ENCODE data around the gene PRDM16. TPM values are rescaled to one million over a fixed set of nuclear protein-coding genes. Genes with fewer than 3 reads are reported as not detected.
A peak's percentile ranks its signal among the peaks of the same experiment; 100 is the strongest.

Gene PRDM16
- total and polyA plus RNA-seq, 2 of the 13 experiments (the other 11 are each of a cell fraction or from before 2014, with no cell fraction given) = 0.15 to 0.81 TPM

DNA sequence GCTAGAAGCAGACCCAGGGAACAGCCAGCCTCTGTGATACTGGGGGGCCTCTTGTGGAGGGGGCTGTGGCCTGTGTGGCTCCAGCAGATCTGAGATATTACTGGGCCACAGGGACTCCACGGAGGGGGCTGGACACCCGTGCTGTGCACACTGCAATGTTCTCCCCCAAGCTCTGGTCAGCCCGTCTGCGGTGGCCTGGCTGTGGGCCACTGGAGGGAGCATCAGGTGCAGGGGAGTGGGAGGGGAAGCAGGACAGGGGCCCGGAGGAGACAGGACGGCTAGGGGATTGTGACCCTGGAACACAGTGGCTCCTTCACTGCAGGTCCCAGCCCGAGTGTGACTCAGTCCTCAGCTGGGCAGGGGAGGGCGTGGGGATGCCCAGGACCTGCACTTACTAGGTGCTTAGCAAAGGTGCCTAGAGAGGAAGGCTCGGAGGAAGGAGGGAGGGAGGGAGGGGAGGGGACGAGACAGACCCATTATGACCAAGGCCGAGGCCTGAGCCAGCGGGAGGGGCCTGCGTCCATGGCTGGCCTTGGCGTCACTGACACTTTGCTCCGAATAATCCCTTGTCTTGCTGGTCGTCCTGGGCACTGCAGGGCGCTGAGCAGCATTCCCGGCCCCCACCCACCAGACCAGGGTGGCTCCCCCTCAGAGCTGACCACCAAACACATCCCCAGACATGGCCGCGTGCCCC is 44.2 kb downstream of the PRDM16 start:
- POLR2A ChIA-PET = no interaction called here
- TF ChIP-seq ATAD3A (CRISPR knock-in tag; IDR thresholded peaks at IDR 0.05) (no peak), SNAI1 (CRISPR knock-in tag; IDR thresholded peaks at IDR 0.05; ENCODE audit: borderline replicate concordance) (no peak), PCBP1 (IDR thresholded peaks at IDR 0.05; ENCODE audit: borderline replicate concordance, low read depth, low read length) (0 out of 2 replicates have a peak, but pooled peaks have one; percentile 15), ZSCAN9 (CRISPR knock-in tag; IDR thresholded peaks at IDR 0.05; ENCODE audit: borderline replicate concordance) (no peak), ZNF570 (CRISPR knock-in tag; IDR thresholded peaks at IDR 0.05; ENCODE audit: borderline replicate concordance) (no peak), ZNF460 (CRISPR knock-in tag; IDR thresholded peaks at IDR 0.05; ENCODE audit: borderline replicate concordance) (no peak), SIN3A (IDR thresholded peaks at IDR 0.05; ENCODE audit: borderline replicate concordance, low read depth, low read length) (no peak), FOSL2 (CRISPR knock-in tag; IDR thresholded peaks at IDR 0.05) (0 out of 2 replicates have a peak, but pooled peaks have one; percentile 13), ZBTB7A (CRISPR knock-in tag; IDR thresholded peaks at IDR 0.05) (0 out of 2 replicates have a peak, but pooled peaks have one; percentile 23)
- TF ChIP-seq, protein P1, sequence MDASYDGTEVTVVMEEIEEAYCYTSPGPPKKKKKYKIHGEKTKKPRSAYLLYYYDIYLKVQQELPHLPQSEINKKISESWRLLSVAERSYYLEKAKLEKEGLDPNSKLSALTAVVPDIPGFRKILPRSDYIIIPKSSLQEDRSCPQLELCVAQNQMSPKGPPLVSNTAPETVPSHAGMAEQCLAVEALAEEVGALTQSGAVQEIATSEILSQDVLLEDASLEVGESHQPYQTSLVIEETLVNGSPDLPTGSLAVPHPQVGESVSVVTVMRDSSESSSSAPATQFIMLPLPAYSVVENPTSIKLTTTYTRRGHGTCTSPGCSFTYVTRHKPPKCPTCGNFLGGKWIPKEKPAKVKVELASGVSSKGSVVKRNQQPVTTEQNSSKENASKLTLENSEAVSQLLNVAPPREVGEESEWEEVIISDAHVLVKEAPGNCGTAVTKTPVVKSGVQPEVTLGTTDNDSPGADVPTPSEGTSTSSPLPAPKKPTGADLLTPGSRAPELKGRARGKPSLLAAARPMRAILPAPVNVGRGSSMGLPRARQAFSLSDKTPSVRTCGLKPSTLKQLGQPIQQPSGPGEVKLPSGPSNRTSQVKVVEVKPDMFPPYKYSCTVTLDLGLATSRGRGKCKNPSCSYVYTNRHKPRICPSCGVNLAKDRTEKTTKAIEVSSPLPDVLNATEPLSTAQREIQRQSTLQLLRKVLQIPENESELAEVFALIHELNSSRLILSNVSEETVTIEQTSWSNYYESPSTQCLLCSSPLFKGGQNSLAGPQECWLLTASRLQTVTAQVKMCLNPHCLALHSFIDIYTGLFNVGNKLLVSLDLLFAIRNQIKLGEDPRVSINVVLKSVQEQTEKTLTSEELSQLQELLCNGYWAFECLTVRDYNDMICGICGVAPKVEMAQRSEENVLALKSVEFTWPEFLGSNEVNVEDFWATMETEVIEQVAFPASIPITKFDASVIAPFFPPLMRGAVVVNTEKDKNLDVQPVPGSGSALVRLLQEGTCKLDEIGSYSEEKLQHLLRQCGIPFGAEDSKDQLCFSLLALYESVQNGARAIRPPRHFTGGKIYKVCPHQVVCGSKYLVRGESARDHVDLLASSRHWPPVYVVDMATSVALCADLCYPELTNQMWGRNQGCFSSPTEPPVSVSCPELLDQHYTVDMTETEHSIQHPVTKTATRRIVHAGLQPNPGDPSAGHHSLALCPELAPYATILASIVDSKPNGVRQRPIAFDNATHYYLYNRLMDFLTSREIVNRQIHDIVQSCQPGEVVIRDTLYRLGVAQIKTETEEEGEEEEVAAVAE (CRISPR knock-in tag; IDR thresholded peaks at IDR 0.05; ENCODE audit: borderline replicate concordance) = no peak
- TF ChIP-seq, protein P2, sequence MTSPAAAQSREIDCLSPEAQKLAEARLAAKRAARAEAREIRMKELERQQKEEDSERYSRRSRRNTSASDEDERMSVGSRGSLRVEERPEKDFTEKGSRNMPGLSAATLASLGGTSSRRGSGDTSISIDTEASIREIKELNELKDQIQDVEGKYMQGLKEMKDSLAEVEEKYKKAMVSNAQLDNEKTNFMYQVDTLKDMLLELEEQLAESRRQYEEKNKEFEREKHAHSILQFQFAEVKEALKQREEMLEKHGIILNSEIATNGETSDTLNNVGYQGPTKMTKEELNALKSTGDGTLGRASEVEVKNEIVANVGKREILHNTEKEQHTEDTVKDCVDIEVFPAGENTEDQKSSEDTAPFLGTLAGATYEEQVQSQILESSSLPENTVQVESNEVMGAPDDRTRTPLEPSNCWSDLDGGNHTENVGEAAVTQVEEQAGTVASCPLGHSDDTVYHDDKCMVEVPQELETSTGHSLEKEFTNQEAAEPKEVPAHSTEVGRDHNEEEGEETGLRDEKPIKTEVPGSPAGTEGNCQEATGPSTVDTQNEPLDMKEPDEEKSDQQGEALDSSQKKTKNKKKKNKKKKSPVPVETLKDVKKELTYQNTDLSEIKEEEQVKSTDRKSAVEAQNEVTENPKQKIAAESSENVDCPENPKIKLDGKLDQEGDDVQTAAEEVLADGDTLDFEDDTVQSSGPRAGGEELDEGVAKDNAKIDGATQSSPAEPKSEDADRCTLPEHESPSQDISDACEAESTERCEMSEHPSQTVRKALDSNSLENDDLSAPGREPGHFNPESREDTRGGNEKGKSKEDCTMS (CRISPR knock-in tag; conservative IDR thresholded peaks at IDR 0.05) = no peak
- TF ChIP-seq, protein P3, sequence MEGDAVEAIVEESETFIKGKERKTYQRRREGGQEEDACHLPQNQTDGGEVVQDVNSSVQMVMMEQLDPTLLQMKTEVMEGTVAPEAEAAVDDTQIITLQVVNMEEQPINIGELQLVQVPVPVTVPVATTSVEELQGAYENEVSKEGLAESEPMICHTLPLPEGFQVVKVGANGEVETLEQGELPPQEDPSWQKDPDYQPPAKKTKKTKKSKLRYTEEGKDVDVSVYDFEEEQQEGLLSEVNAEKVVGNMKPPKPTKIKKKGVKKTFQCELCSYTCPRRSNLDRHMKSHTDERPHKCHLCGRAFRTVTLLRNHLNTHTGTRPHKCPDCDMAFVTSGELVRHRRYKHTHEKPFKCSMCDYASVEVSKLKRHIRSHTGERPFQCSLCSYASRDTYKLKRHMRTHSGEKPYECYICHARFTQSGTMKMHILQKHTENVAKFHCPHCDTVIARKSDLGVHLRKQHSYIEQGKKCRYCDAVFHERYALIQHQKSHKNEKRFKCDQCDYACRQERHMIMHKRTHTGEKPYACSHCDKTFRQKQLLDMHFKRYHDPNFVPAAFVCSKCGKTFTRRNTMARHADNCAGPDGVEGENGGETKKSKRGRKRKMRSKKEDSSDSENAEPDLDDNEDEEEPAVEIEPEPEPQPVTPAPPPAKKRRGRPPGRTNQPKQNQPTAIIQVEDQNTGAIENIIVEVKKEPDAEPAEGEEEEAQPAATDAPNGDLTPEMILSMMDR (CRISPR knock-in tag; IDR thresholded peaks at IDR 0.05) = peak; percentile 61

More for the DNA sequence above, 44.2 kb downstream of the PRDM16 start:
- 37% methylated on average over 12 of the region's 20 CpGs for WGBS (ENCODE audit: low lambda C conversion rate)
- DNase-seq (ENCODE audit: low spot score) = no peak
- Histone ChIP-seq H3K4me1 (ENCODE audit: insufficient read depth, low read length) (peaks cover 43% of the 10 kb centered on the region), H3K27me3 (ENCODE audit: control insufficient read depth in 1 of 2, insufficient read depth in 2 of 2, low read length in 2 of 2) (no peaks in the 10 kb centered on the region; a peak in 2 of 5 replicates), H3K36me3 (replicated peaks in 1 of 2; ENCODE audit: control insufficient read depth in 1 of 2, insufficient read depth in 2 of 2, low read length in 2 of 2) (no peaks in the 10 kb centered on the region), H3K27ac (ENCODE audit: extremely low read length, insufficient read depth, low read length) (no peak overlapping the region), H3K9ac (ENCODE audit: insufficient read depth, low read depth, low read length) (no peak overlapping the region), H3K4me3 (replicated peaks in 1 of 3; ENCODE audit: insufficient read depth in 1 of 3, low read depth in 2 of 3, low read length in 3 of 3) (no peak overlapping the region), H3K4me2 (ENCODE audit: low read depth, low read length) (no peak overlapping the region), H3K79me2 (ENCODE audit: insufficient read depth, low read length) (no peaks in the 10 kb centered on the region), H2AFZ (ENCODE audit: low read length) (no peak overlapping the region), H4K20me1 (ENCODE audit: insufficient read depth, low read length) (no peaks in the 10 kb centered on the region), H3K9me3 (ENCODE audit: low read length) (no peaks in the 10 kb centered on the region)
- peak; percentile 16 for ATAC-seq
- in situ Hi-C loops (cut with HindIII; ENCODE audit: extremely low pct_ligation_motif_present, low pct_unique_long_range_greater_than_20kb) = no loop called here
- CTCF ChIA-PET (ENCODE audit: low intra/inter-chr PET ratio, low total read pairs) = no interaction called here
- no TSS peak for BruUV-seq (replicated peaks)
- no peak for FAIRE-seq
- intact Hi-C loops (cut with micrococcal nuclease; ENCODE audit: unreplicated experiment) = loop anchor here (10.0 kb wide), 1 partner anchor 62 kb away; no protein-coding TSS in a partner anchor
